Activated CD8-positive, alpha-beta memory T cell treated with anti-CD3 and anti-CD28 coated beads, Interleukin-2, amount 10 ng/mL, durations not matched to agents 7 days and 5 days (primary cell): ENCODE data around the gene EPHB2. TPM values are rescaled to one million over a fixed set of nuclear protein-coding genes. Genes with fewer than 3 reads are reported as not detected.
"Not testable (repeated sequence)": the region's sequence is repeated elsewhere in the genome, so short reads cannot be mapped to it uniquely, and the experiment has no call there.

Experiments
- ATAC-seq: fragments of 150-1000 bp; cut with Tn5 transposase; one replicate; pipeline ENCODE4 v1.10.0; 2021; ENCODE audit warnings: moderate library complexity
- CTCF ChIA-PET: fragments of 350-600 bp; sonication (Branson Sonifier 250); formaldehyde crosslinking; loops from one replicate; lab custom pipeline; 2021; ENCODE audit warnings: antibody characterized with exemption; lab: Charles Lee
- DNase-seq: peaks from one replicate; pipeline ENCODE4 v3.0.0-alpha.2; 2020
- H3K27ac Mint-ChIP-seq: one replicate; pipeline ENCODE4 v1.8.0; 2021; ENCODE audit warnings: mild to moderate bottlenecking, mixed read lengths
- H3K27me3 Mint-ChIP-seq: one replicate; pipeline ENCODE4 v1.8.0; 2021; ENCODE audit warnings: mixed read lengths
- H3K36me3 Mint-ChIP-seq: one replicate; pipeline ENCODE4 v1.8.0; 2021; ENCODE audit warnings: mild to moderate bottlenecking, mixed read lengths
- H3K4me1 Mint-ChIP-seq: one replicate; pipeline ENCODE4 v1.8.0; 2021; ENCODE audit warnings: mixed read lengths
- H3K4me3 Mint-ChIP-seq: one replicate; pipeline ENCODE4 v1.8.0; 2021; ENCODE audit warnings: mild to moderate bottlenecking, moderate library complexity, mixed read lengths
- H3K9me3 Mint-ChIP-seq: one replicate; pipeline ENCODE4 v1.8.0; 2022; ENCODE audit warnings: low read depth, mixed read lengths
- total RNA-seq, 2 experiments: library from RNA; stranded (reverse); gene quantifications; one replicate each; pipeline ENCODE4 v1.2.3, GENCODE V29; 2021

EPHB2 gene
- total RNA-seq, 2 experiments from 2014 or later, result 0.09 TPM

DNA sequence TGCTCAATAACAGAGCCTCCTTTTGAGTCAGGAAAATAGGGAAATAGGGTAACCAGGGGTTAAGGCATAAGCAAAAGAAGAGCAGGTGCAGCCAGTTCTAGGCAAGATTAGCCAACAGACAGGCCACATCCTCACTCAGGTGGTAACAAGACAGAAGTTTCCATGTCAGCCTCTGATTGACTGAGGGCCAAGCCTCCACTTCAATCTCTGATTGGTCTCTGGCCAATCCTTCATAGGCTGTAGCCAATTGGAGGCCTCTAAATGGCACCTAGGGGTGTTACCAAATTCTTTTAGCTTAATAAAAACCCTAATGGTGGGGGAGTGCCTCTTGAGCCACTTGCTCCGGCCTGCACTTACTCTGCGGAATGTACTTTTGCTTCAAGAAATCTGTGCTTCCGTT, 224.8 kb downstream of the EPHB2 start:
- CTCF ChIA-PET, result no interaction called here
- Mint-ChIP-seq H3K9me3 (no peaks in the 10 kb centered on the region), H3K4me1 (no peaks in the 10 kb centered on the region), H3K27me3 (peaks cover 3% of the 10 kb centered on the region), H3K27ac (no peak overlapping the region), H3K4me3 (no peak overlapping the region), H3K36me3 (no peaks in the 10 kb centered on the region)
- DNase-seq, result no peak
- no peak for ATAC-seq

DNA sequence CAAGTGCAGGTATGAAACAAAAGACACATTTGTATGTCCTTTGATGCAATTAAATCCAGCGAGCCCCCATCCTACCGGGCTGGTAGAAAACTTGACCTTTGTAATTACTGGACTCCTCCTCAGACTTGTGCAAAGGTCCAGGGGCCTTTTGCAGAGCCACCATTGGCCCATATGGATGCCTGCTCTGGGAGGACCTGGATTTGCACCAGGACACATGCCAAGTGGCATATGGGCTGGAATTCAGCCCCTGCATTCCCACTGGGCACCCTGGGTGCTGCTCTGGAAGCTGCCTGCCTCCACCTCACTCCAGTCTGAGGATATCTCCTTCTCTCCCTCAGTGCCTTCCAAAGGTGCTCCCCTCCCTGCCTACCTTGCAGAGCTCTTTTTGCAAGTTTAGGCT, 226.0 kb downstream of the EPHB2 start:
- CTCF ChIA-PET, result interaction anchor here (1.0 kb wide), 1 partner anchor 232 kb away, joined by 3 read pairs; no protein-coding TSS in a partner anchor
- Mint-ChIP-seq H3K27me3 (peaks cover 9% of the 10 kb centered on the region), H3K27ac (no peak overlapping the region), H3K36me3 (no peaks in the 10 kb centered on the region), H3K4me1 (no peaks in the 10 kb centered on the region), H3K9me3 (no peaks in the 10 kb centered on the region), H3K4me3 (no peak overlapping the region)
- ATAC-seq (no peak), DNase-seq (no peak)

DNA sequence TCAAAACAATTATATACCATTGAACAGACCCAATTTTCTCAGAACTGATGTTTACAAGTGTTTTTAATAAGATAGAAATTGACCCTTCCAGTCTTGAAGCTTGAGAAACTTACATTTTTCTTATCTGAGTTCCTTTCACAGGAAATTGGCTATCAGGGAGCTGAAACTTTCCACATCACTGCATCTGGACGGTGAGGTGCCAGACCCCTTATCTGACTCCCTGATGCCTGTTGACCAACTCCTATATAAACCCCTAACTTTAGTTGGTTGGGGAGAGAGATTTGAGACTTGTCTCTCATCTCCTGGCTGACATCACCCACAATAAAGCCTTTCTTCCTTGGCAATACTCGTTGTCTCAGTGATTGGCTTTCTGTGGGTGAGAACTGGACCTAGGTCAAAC, 230.6 kb downstream of the EPHB2 start:
- Mint-ChIP-seq H3K4me1 (no peaks in the 10 kb centered on the region), H3K9me3 (no peaks in the 10 kb centered on the region), H3K27me3 (peaks cover 26% of the 10 kb centered on the region), H3K4me3 (no peak overlapping the region), H3K36me3 (no peaks in the 10 kb centered on the region), H3K27ac (no peak overlapping the region)
- ATAC-seq (no peak), DNase-seq (no peak)
- CTCF ChIA-PET, result no interaction called here

- Mint-ChIP-seq H3K36me3 (no peaks in the 10 kb centered on the region), H3K27ac (no peak overlapping the region), H3K4me1 (no peaks in the 10 kb centered on the region), H3K4me3 (no peak overlapping the region), H3K9me3 (no peaks in the 10 kb centered on the region), H3K27me3 (peaks cover 41% of the 10 kb centered on the region)
- DNase-seq (no peak), ATAC-seq (no peak)
- CTCF ChIA-PET, result no interaction called here
Observed at GRCh38 chr1:22944346-22945055, 233.9 kb downstream of the EPHB2 start.

DNA sequence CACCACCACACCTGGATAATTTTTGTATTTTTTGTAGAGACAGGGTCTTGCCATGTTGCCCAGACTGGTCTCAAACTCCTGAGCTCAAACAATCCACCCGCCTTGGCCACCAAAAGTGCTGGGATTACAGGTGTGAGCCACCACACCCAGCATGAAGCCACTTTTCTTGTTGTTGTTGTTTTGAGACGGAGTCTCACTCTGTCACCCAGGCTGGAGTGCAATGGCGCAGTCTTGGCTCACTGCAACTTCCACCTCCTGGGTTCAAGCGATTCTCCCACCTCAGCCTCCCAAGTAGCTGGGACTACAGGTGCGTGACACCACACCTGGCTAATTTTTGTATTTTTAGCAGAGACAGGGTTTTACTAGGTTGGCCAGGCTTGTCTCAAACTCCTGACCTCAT, 234.5 kb downstream of the EPHB2 start:
- ATAC-seq, H3K27ac Mint-ChIP-seq, DNase-seq, H3K4me3 Mint-ChIP-seq, H3K36me3 Mint-ChIP-seq, H3K4me1 Mint-ChIP-seq, CTCF ChIA-PET, H3K9me3 Mint-ChIP-seq: not testable (repeated sequence)
- peaks cover 45% of the 10 kb centered on the region for H3K27me3 Mint-ChIP-seq

DNA sequence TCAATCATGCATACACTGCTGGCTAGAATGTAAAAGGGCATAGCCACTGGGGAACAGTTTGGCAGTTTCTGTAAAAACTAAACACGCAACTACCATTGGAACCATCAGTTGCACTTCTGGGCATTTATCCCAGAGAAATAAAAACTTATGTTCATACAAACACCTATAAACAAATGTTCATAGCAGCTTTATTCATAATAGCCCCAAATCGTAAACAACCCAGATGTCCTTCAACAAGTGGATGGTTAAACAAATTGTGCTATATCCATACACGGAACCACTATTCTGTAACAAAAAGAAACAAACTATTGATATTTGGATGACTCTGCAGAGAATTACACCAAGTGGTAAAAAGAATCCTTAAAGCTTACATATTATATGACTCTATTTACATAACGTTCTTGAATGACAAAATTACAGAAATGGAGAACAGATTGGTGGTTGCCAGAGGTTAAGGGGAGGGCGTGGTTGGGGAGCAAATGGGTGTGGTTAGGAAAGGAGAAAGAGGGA, 239.2 kb downstream of the EPHB2 start:
- CTCF ChIA-PET, result interaction anchor here (0.7 kb wide), 1 partner anchor 272 kb away, joined by 4 read pairs; no protein-coding TSS in a partner anchor
- Mint-ChIP-seq H3K9me3 (no peaks in the 10 kb centered on the region), H3K27ac (no peak overlapping the region), H3K36me3 (no peaks in the 10 kb centered on the region), H3K27me3 (peaks cover 53% of the 10 kb centered on the region), H3K4me1 (no peaks in the 10 kb centered on the region), H3K4me3 (no peak overlapping the region)
- DNase-seq (no peak), ATAC-seq (no peak)

GRCh38 chr1:22951796-22952195, 241.2 kb downstream of the EPHB2 start:
- Mint-ChIP-seq H3K4me1 (no peaks in the 10 kb centered on the region), H3K36me3 (no peaks in the 10 kb centered on the region), H3K27me3 (peaks cover 51% of the 10 kb centered on the region), H3K9me3 (no peaks in the 10 kb centered on the region), H3K27ac (no peak overlapping the region), H3K4me3 (no peak overlapping the region)
- CTCF ChIA-PET, result no interaction called here
- no peak for ATAC-seq
- DNase-seq, result no peak

- ATAC-seq (no peak), DNase-seq (no peak)
- Mint-ChIP-seq H3K36me3 (no peaks in the 10 kb centered on the region), H3K4me1 (no peaks in the 10 kb centered on the region), H3K27me3 (peaks cover 54% of the 10 kb centered on the region), H3K27ac (no peak overlapping the region), H3K9me3 (no peaks in the 10 kb centered on the region), H3K4me3 (no peak overlapping the region)
- CTCF ChIA-PET, result no interaction called here
Observed at GRCh38 chr1:22952694-22953056, 242.0 kb downstream of the EPHB2 start.

GRCh38 chr1:22953057-22953739, 242.6 kb downstream of the EPHB2 start:
- peaks cover 49% of the 10 kb centered on the region for H3K27me3 Mint-ChIP-seq
- DNase-seq (no peak), ATAC-seq (no peak)
- CTCF ChIA-PET, result no interaction called here
- H3K4me1 Mint-ChIP-seq, result no peaks in the 10 kb centered on the region
- no peaks in the 10 kb centered on the region for H3K9me3 Mint-ChIP-seq
- no peak overlapping the region for H3K27ac Mint-ChIP-seq
- H3K36me3 Mint-ChIP-seq, result no peaks in the 10 kb centered on the region
- H3K4me3 Mint-ChIP-seq, result no peak overlapping the region

DNA sequence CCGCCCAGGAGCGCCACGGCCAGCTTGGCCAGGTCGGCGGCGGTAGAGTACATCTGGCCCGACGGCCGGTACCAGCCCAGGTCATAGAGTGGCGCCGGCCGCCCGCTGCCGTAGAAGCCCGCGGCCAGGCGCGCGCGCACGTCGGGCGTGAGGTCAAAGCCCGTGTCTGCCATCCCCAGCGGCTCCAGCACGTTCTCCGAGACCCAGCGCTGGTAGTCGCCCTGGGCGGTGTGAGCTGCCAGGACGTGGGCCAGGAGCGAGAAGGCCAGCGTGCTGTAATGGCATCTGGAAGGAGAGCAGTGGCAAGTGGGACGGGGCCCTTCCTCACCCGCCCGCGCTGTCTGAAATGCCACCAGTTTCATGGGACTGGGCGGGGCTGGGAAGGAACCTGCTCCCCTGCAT, 243.1 kb downstream of the EPHB2 start:
- peaks cover 46% of the 10 kb centered on the region for H3K27me3 Mint-ChIP-seq
- no peaks in the 10 kb centered on the region for H3K4me1 Mint-ChIP-seq
- ATAC-seq (no peak), DNase-seq (no peak)
- H3K9me3 Mint-ChIP-seq, result no peaks in the 10 kb centered on the region
- no peaks in the 10 kb centered on the region for H3K36me3 Mint-ChIP-seq
- H3K27ac Mint-ChIP-seq, result no peak overlapping the region
- H3K4me3 Mint-ChIP-seq, result no peak overlapping the region
- CTCF ChIA-PET, result no interaction called here

GRCh38 chr1:22955146-22955545, 244.5 kb downstream of the EPHB2 start:
- Mint-ChIP-seq H3K36me3 (no peaks in the 10 kb centered on the region), H3K4me1 (no peaks in the 10 kb centered on the region), H3K9me3 (no peaks in the 10 kb centered on the region), H3K27ac (no peak overlapping the region), H3K4me3 (no peak overlapping the region), H3K27me3 (peaks cover 41% of the 10 kb centered on the region)
- CTCF ChIA-PET, result no interaction called here
- DNase-seq, result no peak
- no peak for ATAC-seq

DNA sequence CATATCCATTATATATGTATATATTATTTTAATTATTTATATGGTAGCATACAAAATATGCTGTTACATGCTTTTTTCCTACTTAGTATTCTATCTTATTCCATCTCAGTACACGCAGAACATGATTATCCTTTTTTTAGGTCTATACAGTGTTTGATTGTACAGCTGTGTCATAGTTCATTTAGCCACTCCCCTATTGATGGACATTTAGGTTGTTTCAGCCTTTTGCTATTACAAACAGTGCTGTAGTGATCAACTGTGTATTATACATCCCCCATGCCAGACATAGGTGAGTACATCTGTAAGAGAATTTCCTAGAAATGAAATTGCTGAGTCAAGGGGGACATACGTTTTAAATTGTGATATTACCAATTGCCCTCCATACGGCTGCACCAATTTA, 246.4 kb downstream of the EPHB2 start:
- ATAC-seq (no peak), DNase-seq (no peak)
- H3K9me3 Mint-ChIP-seq, result no peaks in the 10 kb centered on the region
- H3K36me3 Mint-ChIP-seq, result no peaks in the 10 kb centered on the region
- CTCF ChIA-PET, result no interaction called here
- no peak overlapping the region for H3K27ac Mint-ChIP-seq
- peaks cover 32% of the 10 kb centered on the region for H3K27me3 Mint-ChIP-seq
- no peak overlapping the region for H3K4me3 Mint-ChIP-seq
- no peaks in the 10 kb centered on the region for H3K4me1 Mint-ChIP-seq

- ATAC-seq (no peak), DNase-seq (no peak)
- no peaks in the 10 kb centered on the region for H3K4me1 Mint-ChIP-seq
- CTCF ChIA-PET, result no interaction called here
- no peaks in the 10 kb centered on the region for H3K36me3 Mint-ChIP-seq
- H3K27ac Mint-ChIP-seq, result no peak overlapping the region
- peaks cover 23% of the 10 kb centered on the region for H3K27me3 Mint-ChIP-seq
- H3K9me3 Mint-ChIP-seq, result no peaks in the 10 kb centered on the region
- no peak overlapping the region for H3K4me3 Mint-ChIP-seq
Observed at GRCh38 chr1:22958556-22958955, 247.9 kb downstream of the EPHB2 start.
